HepG2 (cell line): Measurements from ENCODE around the gene TREML4. TPM values are rescaled to one million over a fixed set of nuclear protein-coding genes. Genes with fewer than 3 reads are reported as not detected.

Experiments used
- ATAC-seq: fragments of 200-7000 bp; cut with Tn5 transposase; 3 replicates; pipeline ENCODE4 v1.9.1; 2020; ENCODE audit warnings: mild to moderate bottlenecking, moderate library complexity
- BruUV-seq: library from RNA; stranded (reverse); fragments of 400-500 nt; replicated peaks from 2 replicates; lab custom pipeline; 2021; lab: Mats Ljungman, UMichigan
- CTCF ChIA-PET: fragments of 300-600 bp; formaldehyde crosslinking; extraction: SDS; loops from one replicate; lab custom pipeline; 2021; ENCODE audit warnings: low total read pairs, inconsistent platforms, low intra/inter-chr PET ratio; lab: Yijun Ruan, JAX
- POLR2A ChIA-PET: fragments of 350-600 bp; sonication (Branson Sonifier 250); formaldehyde crosslinking; loops from one replicate; lab custom pipeline; 2020; ENCODE audit warnings: antibody characterized with exemption, inconsistent platforms; lab: Yijun Ruan, JAX
- DNase-seq: peaks from one replicate; pipeline ENCODE4 v3.0.0-alpha.2; 2015; ENCODE audit warnings: low spot score
- FAIRE-seq: peaks from 3 replicates; lab custom pipeline; 2011; peaks lifted over from hg19 to GRCh38; lab: Jason Lieb, UNC
- H2AFZ ChIP-seq: one replicate; pipeline ENCODE4 v1.6.1; 2011; ENCODE audit warnings: low read length, inconsistent platforms
- H3K27ac ChIP-seq: fragments of 300-600 bp; 3 replicates; pipeline ENCODE4 v1.8.0; 2011; ENCODE audit warnings: mixed run types, mild to moderate bottlenecking, mixed read lengths, low read length, inconsistent platforms; ENCODE audit not compliant: insufficient read depth; ENCODE audit errors: extremely low read length
- H3K27me3 ChIP-seq, 2 experiments: fragments of 200-600 bp in 1 of 2; 2 replicates in 1 of 2; 3 replicates in 1 of 2; pipeline versions ENCODE4 v1.6.0 to v1.8.0; 2011; ENCODE audit warnings: low read length in 2 of 2, mild to moderate bottlenecking in 2 of 2, moderate library complexity in 2 of 2, inconsistent platforms in 1 of 2; ENCODE audit not compliant: insufficient read depth in 2 of 2, control insufficient read depth in 1 of 2
- H3K36me3 ChIP-seq, 2 experiments: fragments of 200-600 bp in 1 of 2; replicated peaks in 1 of 2; 2 replicates in 1 of 2; 3 replicates in 1 of 2; pipeline versions ENCODE4 v1.5.1 to v1.8.0; 2011; ENCODE audit warnings: low read length in 2 of 2, inconsistent platforms in 1 of 2; ENCODE audit not compliant: insufficient read depth in 2 of 2, control insufficient read depth in 1 of 2
- H3K4me1 ChIP-seq: 2 replicates; pipeline ENCODE4 v1.5.1; 2012; ENCODE audit warnings: low read length, inconsistent platforms; ENCODE audit not compliant: insufficient read depth
- H3K4me2 ChIP-seq: 2 replicates; pipeline ENCODE4 v1.6.0; 2011; ENCODE audit warnings: low read depth, low read length, inconsistent platforms
- H3K4me3 ChIP-seq, 3 experiments: fragments of 200-600 bp in 1 of 3; sonication (generic), shearing (Covaris generic) in 1 of 3; replicated peaks in 1 of 3; 2 replicates each; pipeline ENCODE4 v1.5.1; 2011 to 2016; ENCODE audit warnings: low read length in 3 of 3, inconsistent platforms in 2 of 3, low read depth in 2 of 3, mild to moderate bottlenecking in 2 of 3, control low read depth in 1 of 3, mixed read lengths in 1 of 3; ENCODE audit not compliant: insufficient read depth in 1 of 3
- H3K79me2 ChIP-seq: one replicate; pipeline ENCODE4 v1.6.1; 2011; ENCODE audit warnings: low read length, inconsistent platforms; ENCODE audit not compliant: insufficient read depth
- H3K9ac ChIP-seq: 2 replicates; pipeline ENCODE4 v1.6.0; 2011; ENCODE audit warnings: mild to moderate bottlenecking, low read depth, low read length, inconsistent platforms; ENCODE audit not compliant: insufficient read depth
- H3K9me3 ChIP-seq: 2 replicates; pipeline ENCODE4 v1.5.1; 2012; ENCODE audit warnings: mild to moderate bottlenecking, low read length
- H4K20me1 ChIP-seq: 2 replicates; pipeline ENCODE4 v1.6.0; 2011; ENCODE audit warnings: inconsistent platforms, mild to moderate bottlenecking, low read length, moderate library complexity; ENCODE audit not compliant: insufficient read depth
- CEBPB ChIP-seq: IDR thresholded peaks from 2 replicates; pipeline ENCODE4 v1.6.1; 2011; ENCODE audit warnings: low read depth, low read length, improper control_type of control experiment, borderline replicate concordance
- ETV6 ChIP-seq: sonication (generic); formaldehyde crosslinking; conservative IDR thresholded peaks from 2 replicates; pipeline ENCODE4 v1.4.0; 2020; ENCODE audit warnings: missing genetic modification reagents
- MXI1 ChIP-seq: IDR thresholded peaks from 3 replicates; pipeline ENCODE4 v1.6.1; 2012; ENCODE audit warnings: low read depth, low read length, inconsistent platforms, borderline replicate concordance
- RFX1 ChIP-seq: fragments of 450-650 bp; IDR thresholded peaks from 2 replicates; pipeline ENCODE4 v1.6.1; 2017
- TMF1 ChIP-seq: sonication (generic); formaldehyde crosslinking; IDR thresholded peaks from 2 replicates; pipeline ENCODE4 v1.8.1; 2022; ENCODE audit warnings: low read depth, missing genetic modification reagents
- ZFAT ChIP-seq: sonication (generic); formaldehyde crosslinking; conservative IDR thresholded peaks from 2 replicates; pipeline ENCODE4 v1.8.1; 2023; ENCODE audit warnings: missing genetic modification reagents, inconsistent platforms
- WGBS: methylation state at CpG from one replicate; pipeline ENCODE4 v1.1.6; 2017; ENCODE audit warnings: low lambda C conversion rate; 5-methylcytosine and 5-hydroxymethylcytosine counted together
- in situ Hi-C: cut with HindIII; loops from 2 replicates; pipeline ENCODE4 v1.10.0; 2017; ENCODE audit warnings: low pct_unique_long_range_greater_than_20kb; ENCODE audit not compliant: extremely low pct_ligation_motif_present
- intact Hi-C: fragments of 100-400 bp; cut with micrococcal nuclease; formaldehyde crosslinking; loops from one replicate; pipeline ENCODE4 v1.10.0; 2022; ENCODE audit not compliant: unreplicated experiment
- polyA plus RNA-seq, 8 experiments: library from polyadenylated mRNA; depleted of rRNA in 3 of 8; stranded (reverse) in 7 of 8; unstranded in 1 of 8; fragments of >200 nt; fragmentation: Illumina TruSeq in 4 of 8; extraction: Trizol in 4 of 8; gene quantifications; 2 replicates each; pipeline versions ENCODE4 v1.2.1 to v1.2.3, GENCODE V29; 2011 to 2016; ENCODE audit warnings: low read depth in 4 of 8, missing spikeins in 1 of 8, mixed read lengths in 1 of 8; ENCODE audit not compliant: insufficient read depth in 1 of 8
- total RNA-seq, 5 experiments: library from RNA; depleted of rRNA; stranded (reverse); fragments of >200 nt; fragmentation: Illumina TruSeq; extraction: Trizol; gene quantifications; 2 replicates each; pipeline ENCODE4 v1.2.3, GENCODE V29; 2016; ENCODE audit warnings: low read depth in 1 of 5
- TF ChIP-seq, protein P1 (sequence below): sonication (generic); formaldehyde crosslinking; IDR thresholded peaks from one replicate; pipeline ENCODE4 v1.5.1; 2020; ENCODE audit warnings: mild to moderate bottlenecking, missing genetic modification reagents; ENCODE audit errors: not compliant biosample characterization

The TREML4 gene
- total and polyA plus RNA-seq, 2 of the 13 experiments (the other 11 are each of a cell fraction or from before 2014, with no cell fraction given): not detected

DNA sequence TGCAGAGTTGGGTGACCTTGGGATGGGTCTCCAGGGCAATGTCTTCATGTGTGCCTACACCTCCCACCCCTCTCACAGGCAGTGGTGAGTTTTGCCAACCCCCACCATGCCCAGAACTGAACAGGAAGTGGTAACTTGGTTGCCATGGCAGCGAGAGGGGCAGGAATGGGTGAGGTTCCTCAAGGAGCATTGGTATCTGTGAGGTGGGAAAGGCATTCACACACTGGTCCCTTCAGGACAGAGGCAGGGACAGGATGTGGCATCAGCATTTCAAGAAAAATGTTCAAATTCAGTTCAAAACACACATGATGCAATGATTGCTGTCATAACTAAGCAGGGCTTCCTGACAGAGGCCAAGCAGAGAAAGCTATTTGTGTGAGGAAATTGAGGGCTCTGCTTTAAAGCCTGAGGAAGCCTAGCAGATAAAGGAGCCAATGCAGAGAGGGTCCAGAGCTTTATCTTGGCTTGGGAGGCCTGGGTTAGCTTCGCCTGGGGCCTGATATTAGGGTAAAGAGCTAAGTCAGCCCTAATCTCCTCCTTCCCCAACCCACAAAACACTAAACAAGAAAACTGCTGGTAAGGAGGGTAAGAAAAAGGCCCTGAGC, 27.8 kb upstream of the TREML4 start:
- ATAC-seq (no peak), DNase-seq (no peak)
- BruUV-seq: no TSS peak

DNA sequence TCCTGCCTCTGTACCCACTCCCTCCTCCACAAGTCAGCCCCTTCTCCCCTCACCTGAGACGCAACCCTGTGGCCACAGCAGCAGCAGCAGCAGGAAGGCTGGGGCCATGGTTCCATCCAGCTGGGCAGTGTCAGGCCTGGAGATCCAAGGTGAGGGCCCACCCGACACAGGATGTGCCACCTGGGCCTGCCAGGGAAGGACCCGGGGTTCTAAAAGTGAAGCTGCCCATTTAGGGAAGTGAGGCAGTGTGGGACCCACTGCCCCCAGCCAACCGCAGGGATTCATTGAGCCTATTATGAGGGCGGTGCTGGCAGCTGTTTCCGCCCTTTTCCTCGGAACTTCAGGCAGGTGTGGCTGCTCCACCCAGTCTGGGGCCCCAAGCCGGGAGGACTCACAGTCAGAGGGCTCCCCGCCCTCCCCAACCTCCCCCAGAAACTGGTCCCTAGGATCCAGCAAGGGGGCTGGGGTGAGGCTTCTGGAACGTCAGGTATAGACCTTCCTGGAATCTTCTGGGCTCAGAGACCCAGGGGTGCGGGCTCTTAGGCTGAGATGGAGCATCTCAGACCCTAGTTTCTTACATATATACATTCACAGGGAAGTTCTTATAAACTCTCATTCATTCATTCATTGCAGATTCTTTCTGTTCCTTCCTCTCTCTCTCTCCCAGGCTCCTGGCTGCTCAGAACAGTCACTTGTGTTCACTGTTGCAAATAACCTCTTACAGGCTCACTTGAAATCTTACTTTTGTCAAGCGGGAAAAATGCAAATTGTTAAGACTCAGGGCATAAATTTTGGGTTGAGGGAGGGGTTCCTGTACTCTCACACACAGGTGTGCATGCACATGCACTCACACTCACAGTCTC, 27.0 kb upstream of the TREML4 start, which contains the start of gene TREML2:
TREML2 (minus strand) TSS at position 249 of the 863 bp plus-strand sequence; CDS start at position 108, 141 bp downstream.
- Histone ChIP-seq H3K4me1 (no peaks in the 10 kb centered on the region), H3K27ac (no peak within 1 kb of the TSS), H3K27me3 (peaks cover 0 to 5% of the 10 kb centered on the region in 2 experiments; a peak in 2 of 5 replicates), H3K9ac (no peak within 1 kb of the TSS), H4K20me1 (no peaks in the 10 kb centered on the region), H3K36me3 (no peaks in the 10 kb centered on the region), H3K9me3 (no peaks in the 10 kb centered on the region), H2AFZ (no peak within 1 kb of the TSS), H3K79me2 (no peaks in the 10 kb centered on the region), H3K4me2 (no peak within 1 kb of the TSS), H3K4me3 (no peak within 1 kb of the TSS)
- BruUV-seq: no TSS peak
- FAIRE-seq: no peak
- ATAC-seq: no peak; the same call in 2 of the 3 replicates
- WGBS: 32% methylated on average over 9 of the region's 12 CpGs
- no peak for DNase-seq
- in situ Hi-C loops: no loop called here
- ChIA-PET CTCF (no interaction called here), POLR2A (no interaction called here)
- intact Hi-C loops: no loop called here
- TF ChIP-seq MXI1: no peak
- no peak for TF ChIP-seq ZFAT (CRISPR knock-in tag)
- TF ChIP-seq, protein P1, sequence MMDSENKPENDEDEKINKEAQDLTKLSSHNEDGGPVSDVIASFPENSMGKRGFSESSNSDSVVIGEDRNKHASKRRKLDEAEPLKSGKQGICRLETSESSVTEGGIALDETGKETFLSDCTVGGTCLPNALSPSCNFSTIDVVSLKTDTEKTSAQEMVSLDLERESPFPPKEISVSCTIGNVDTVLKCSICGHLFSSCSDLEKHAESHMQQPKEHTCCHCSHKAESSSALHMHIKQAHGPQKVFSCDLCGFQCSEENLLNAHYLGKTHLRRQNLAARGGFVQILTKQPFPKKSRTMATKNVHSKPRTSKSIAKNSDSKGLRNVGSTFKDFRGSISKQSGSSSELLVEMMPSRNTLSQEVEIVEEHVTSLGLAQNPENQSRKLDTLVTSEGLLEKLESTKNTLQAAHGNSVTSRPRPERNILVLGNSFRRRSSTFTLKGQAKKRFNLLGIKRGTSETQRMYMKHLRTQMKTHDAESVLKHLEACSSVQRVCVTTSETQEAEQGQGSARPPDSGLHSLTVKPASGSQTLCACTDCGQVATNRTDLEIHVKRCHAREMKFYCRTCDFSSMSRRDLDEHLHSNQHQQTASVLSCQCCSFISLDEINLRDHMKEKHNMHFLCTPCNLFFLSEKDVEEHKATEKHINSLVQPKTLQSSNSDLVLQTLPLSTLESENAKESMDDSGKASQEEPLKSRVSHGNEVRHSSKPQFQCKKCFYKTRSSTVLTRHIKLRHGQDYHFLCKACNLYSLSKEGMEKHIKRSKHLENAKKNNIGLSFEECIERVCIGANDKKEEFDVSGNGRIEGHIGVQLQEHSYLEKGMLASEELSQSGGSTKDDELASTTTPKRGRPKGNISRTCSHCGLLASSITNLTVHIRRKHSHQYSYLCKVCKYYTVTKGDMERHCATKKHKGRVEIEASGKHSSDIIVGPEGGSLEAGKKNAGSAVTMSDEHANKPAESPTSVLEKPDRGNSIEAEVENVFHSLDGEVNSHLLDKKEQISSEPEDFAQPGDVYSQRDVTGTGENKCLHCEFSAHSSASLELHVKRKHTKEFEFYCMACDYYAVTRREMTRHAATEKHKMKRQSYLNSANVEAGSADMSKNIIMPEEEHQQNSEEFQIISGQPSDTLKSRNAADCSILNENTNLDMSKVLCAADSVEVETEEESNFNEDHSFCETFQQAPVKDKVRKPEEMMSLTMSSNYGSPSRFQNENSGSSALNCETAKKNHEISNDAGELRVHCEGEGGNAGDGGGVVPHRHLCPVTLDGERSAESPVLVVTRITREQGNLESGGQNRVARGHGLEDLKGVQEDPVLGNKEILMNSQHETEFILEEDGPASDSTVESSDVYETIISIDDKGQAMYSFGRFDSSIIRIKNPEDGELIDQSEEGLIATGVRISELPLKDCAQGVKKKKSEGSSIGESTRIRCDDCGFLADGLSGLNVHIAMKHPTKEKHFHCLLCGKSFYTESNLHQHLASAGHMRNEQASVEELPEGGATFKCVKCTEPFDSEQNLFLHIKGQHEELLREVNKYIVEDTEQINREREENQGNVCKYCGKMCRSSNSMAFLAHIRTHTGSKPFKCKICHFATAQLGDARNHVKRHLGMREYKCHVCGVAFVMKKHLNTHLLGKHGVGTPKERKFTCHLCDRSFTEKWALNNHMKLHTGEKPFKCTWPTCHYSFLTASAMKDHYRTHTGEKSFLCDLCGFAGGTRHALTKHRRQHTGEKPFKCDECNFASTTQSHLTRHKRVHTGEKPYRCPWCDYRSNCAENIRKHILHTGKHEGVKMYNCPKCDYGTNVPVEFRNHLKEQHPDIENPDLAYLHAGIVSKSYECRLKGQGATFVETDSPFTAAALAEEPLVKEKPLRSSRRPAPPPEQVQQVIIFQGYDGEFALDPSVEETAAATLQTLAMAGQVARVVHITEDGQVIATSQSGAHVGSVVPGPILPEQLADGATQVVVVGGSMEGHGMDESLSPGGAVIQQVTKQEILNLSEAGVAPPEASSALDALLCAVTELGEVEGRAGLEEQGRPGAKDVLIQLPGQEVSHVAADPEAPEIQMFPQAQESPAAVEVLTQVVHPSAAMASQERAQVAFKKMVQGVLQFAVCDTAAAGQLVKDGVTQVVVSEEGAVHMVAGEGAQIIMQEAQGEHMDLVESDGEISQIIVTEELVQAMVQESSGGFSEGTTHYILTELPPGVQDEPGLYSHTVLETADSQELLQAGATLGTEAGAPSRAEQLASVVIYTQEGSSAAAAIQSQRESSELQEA (CRISPR knock-in tag): no peak
- TF ChIP-seq TMF1 (CRISPR knock-in tag): no peak
- no peak for TF ChIP-seq ETV6 (CRISPR knock-in tag)

More for the DNA sequence above, 27.8 kb upstream of the TREML4 start:
- H4K20me1 ChIP-seq: no peaks in the 10 kb centered on the region
- no peaks in the 10 kb centered on the region for H3K9me3 ChIP-seq
- no peak overlapping the region for H3K4me2 ChIP-seq
- no peak overlapping the region for H3K4me3 ChIP-seq
- TF ChIP-seq RFX1 (0 out of 2 replicates have a peak, but pooled peaks have one; percentile 4), CEBPB (peak; percentile 26; the same call in 1 of the 2 replicates), MXI1 (no peak)
- no peaks in the 10 kb centered on the region for H3K79me2 ChIP-seq
- H2AFZ ChIP-seq: no peak overlapping the region
- CTCF ChIA-PET: no interaction called here
- in situ Hi-C loops: no loop called here
- no peak overlapping the region for H3K9ac ChIP-seq
- 0% methylated on average over 2 of the region's 2 CpGs for WGBS
- POLR2A ChIA-PET: no interaction called here
- no peaks in the 10 kb centered on the region for H3K4me1 ChIP-seq
- intact Hi-C loops: no loop called here
- FAIRE-seq: no peak
- no peaks in the 10 kb centered on the region for H3K36me3 ChIP-seq
- H3K27me3 ChIP-seq: peaks cover 0 to 5% of the 10 kb centered on the region in 2 experiments; a peak in 2 of 5 replicates
- no peak overlapping the region for H3K27ac ChIP-seq
